CD4-positive, alpha-beta T cell treated with Interleukin-4 for 4 hours (primary cell): Measurements from ENCODE around the gene FAM163B.
"Not testable (repeated sequence)": the region's sequence is repeated elsewhere in the genome, so short reads cannot be mapped to it uniquely, and the experiment has no call there.

Source experiments
- DNase-seq: peaks from one replicate; pipeline ENCODE4 v3.0.0-alpha.2; 2020

The FAM163B gene

DNA sequence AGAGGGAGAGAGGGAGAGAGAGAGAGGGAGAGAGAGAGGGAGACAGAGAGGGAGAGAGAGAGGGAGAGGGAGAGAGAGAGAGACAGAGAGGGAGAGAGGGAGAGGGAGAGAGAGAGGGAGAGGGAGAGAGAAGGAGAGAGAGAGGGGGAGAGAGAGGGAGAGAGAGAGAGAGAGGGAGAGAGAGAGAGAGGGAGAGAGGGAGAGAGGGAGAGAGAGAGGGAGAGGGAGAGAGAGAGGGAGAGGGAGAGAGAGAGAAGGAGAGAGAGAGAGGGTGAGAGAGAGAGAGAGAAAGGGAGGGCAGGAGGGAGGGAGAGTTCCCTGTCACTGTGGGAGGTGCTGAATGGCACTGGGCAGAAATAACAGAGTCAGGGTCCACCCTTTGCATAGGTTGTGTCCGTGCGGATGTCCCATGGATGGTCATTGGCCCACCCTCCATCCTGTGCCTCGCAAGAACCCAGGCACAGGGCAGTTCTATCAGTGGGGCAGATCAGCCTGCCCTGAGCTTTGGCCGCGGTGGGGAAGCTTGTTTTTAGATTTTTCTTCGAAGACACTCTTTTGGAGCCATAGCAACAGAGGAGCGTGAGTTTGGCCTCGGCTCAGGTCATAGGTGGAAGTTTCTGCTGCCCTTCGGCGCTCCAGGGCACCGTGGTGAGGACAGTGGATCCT, 44.6 kb downstream of the FAM163B start:
- DNase-seq = no peak

DNA sequence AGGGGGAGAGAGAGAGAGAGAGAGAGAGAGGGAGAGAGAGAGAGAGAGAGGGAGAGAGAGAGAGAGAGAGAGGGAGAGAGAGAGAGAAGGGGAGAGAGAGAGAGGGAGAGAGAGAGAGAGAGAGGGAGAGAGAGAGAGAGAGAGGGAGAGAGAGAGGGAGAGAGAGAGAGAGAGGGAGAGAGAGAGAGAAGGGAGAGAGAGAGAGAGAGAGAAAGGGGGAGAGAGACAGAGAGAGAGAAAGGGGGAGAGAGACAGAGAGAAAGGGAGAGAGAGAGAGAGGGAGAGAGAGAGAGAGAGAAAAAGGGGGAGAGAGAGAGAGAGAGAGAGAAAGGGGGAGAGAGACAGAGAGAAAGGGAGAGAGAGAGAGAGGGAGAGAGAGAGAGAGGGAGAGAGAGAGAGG, 45.4 kb downstream of the FAM163B start:
- DNase-seq = not testable (repeated sequence)

DNA sequence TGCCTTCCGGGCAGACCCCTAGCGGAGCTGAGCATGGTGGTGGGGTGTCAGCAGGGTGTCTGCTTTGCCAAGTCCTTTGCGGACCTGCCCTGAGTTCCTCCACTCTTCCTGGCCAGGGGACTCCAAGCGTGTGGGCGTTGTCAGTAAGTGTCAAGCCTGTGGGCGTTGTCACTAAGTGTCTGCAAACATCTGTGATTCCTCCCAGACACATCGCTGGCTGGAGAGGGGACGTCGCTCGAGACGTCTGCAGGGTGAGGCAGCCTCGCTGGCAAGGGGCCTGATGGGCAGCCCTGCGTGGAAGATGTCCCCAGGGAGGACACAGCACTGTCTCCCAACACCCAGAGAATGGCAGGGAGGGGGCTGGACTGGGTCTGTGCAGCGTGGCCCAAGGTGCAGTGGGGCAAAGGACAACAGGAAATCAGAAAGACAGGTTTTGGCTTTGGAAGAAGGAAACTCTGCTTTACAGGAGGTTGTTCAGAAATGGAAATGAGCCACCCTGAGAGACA, 45.8 kb downstream of the FAM163B start:
- no peak for DNase-seq

DNA sequence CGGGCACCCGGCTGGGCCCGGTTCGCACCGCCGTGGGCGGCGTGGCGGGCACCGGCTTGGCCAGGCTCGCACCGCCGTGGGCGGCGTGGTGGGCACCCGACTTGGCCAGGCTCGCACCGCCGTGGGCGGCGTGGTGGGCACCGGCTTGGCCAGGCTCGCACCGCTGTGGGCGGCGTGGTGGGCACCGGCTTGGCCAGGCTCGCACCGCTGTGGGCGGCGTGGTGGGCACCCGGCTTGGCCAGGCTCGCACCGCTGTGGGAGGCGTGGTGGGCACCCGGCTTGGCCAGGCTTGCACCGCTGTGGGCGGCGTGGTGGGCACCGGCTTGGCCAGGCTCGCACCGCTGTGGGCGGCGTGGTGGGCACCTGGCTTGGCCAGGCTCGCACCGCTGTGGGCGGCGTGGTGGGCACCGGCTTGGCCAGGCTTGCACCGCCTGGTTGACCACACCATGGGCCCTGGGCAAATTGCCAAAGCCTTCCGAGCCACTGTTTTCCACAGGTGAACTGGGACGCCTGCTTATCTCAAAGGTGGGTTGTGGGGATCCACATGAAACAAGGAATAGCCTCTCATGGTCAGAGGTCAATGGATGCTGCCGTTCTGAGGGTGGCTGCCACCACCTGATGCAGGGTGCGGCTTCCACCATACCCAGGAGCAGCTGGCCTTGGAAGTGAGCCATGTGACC, 46.4 kb downstream of the FAM163B start:
- no peak for DNase-seq

DNA sequence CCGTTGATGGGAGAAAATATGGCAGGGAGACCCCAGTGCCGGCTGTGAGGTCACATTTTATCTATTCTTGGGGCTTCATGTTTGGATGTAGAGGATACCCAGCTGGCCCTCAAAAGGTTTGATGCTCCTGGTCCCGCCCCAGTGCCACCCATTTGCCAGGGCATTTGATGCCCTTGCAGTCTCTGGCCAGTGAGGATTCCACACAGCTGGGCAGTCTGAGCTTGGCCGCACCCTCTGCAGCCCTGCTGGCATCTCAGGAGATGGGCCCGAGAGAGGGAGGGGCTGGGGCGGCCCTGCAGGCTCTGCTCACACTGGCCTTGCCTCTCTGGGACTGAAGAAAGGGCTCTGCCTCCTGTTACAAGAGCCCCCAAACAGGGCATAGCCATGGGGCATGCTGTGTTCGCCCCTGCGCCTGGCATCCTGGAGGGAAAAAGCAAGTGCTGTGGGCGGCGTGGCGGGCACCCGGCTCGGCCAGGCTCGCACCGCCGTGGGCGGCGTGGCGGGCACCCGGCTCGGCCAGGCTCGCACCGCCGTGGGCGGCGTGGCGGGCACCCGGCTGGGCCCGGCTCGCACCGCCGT, 47.1 kb downstream of the FAM163B start:
- DNase-seq = no peak

DNA sequence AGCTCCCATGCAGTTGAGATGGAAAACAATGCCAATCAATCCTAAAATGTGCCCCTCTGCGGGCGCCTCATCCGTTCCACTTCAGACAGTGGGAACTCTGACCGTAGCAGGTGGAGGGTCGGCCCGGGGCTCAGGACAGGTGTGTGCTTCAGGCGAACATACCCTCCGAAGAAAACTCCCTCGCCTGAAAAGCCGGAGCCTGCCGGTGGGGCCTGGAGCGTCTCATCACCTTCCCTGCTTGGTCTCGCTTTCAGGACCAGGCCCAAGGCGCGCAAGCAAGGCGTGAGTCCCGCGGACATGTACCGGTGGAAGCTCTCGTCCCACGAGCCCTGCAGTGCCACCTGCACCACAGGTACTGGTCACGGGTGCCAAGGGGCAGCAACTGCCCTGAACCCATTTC, 48.2 kb downstream of the FAM163B start:
- DNase-seq = no peak

DNA sequence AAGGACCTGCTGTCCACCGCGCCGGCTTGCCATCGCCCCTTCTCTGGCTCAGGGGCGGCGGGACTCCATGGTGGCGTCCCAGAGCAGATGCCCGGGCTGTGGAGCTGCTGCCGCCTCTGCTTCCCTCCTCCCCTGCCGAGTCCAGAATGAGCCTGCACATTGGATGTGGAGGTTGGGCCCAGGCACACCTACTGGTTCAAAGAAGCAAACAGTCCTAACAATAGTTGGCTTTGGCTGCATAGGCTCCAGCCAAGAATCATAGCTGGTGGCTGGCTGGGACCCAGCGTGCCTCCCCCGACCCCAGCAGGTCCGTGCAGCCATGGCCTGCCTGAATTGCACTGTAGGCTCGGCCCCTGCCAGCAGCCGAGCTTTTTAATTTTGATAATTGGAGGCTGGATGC, 48.9 kb downstream of the FAM163B start:
- no peak for DNase-seq

DNA sequence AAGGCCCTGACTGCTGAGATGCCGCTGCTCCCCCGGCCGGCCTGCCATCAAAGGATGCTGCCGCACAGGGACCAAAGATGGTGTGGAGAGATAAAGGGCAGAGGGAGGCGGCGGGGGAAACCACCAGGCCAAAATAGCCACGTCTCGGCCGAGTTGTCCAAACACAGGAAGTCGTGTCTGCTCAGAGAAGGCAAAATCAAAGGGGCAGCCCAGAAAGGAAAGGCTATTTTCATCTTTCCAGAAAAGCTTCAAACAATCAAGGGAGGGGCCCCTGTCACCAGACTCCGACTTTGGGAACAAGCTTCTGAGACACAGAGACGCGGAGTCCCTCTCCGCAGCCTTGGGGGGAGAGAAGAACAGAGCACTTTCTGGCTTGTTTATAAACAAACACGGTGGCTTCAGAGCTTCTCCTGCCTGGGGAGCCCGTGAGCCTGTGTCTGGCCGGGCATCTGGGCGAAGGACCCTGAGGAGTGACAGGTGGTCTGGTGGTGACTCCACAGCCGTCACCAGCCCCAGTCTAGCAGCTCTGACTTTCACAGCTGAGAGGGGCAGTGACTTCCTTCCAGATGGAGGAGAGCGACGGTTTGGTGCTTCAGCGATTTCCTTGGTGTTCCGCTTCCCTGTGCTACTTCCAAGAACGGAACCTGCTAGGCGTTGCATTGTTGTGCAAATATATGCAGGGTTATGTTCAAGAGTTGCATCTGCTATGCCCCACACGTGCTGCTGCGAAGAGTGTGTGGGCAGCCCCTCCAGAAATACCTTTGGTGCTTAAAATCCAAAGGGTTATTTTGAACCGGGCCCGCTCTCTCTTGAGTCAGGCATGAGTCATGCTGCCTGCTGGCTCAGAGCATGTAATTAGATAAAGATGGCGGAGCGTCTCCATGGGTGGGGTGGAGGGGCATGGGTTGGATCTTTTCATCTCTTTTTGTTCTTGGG, 50.7 kb downstream of the FAM163B start:
- no peak for DNase-seq

DNA sequence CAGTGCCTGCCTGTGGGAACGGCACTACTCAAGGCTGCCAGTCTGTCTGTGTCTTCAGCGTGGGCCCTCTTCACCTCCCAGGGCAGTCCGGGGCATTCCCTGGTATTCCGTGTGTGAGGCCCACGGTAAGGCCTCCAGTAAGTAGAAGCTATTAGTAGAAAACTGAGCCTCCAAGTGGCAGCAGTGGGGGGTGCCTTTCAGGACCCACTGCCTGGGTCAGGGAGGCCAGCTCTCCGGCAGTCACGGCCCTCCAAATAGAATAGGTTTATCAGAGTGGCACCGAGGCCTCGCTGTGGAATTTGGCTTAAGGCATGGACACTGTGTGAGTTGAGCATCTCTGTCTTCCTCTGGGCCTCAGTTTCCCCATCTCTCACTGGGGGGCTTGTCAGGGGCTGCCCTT, 51.6 kb downstream of the FAM163B start:
- DNase-seq = no peak

DNA sequence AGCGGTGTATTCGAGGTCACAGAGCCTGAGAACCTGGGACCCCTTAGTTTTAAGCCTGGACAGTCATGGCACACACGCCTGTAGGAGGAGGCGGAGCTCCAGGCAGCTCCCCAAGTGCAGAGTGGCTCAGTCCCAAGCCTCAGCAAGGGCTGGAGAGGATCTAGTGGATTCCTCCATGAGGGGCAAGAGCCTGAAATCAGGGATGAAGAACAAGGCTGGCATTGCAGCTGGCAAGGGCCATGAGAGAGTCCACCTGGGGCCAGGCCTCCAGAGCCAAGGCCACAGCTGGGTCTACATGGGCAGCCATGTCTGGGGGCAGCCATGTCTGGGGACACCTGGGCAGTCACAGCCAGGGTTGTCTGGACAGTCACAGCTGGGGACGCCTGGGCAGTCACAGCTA, 52.8 kb downstream of the FAM163B start:
- DNase-seq = no peak

DNA sequence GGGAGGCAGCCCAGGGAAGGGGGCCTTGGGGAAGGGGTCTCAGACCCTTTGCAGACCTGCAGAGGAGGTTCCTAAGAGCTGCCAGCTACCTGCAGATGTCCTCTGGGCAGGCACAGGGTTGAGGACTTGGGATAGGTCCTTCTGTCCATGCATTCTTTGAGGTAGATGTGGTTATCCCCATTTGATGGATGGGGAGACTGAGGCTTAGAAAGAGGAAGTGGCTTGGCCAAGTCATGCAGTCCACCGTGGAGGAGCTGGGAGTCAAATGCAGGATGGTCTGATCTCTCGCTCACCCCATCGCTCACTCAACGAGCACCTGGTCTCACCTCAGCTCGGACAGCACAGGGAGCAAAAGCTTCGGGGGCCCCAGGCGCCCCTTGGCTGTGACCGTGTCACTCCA, 54.5 kb downstream of the FAM163B start:
- no peak for DNase-seq

DNA sequence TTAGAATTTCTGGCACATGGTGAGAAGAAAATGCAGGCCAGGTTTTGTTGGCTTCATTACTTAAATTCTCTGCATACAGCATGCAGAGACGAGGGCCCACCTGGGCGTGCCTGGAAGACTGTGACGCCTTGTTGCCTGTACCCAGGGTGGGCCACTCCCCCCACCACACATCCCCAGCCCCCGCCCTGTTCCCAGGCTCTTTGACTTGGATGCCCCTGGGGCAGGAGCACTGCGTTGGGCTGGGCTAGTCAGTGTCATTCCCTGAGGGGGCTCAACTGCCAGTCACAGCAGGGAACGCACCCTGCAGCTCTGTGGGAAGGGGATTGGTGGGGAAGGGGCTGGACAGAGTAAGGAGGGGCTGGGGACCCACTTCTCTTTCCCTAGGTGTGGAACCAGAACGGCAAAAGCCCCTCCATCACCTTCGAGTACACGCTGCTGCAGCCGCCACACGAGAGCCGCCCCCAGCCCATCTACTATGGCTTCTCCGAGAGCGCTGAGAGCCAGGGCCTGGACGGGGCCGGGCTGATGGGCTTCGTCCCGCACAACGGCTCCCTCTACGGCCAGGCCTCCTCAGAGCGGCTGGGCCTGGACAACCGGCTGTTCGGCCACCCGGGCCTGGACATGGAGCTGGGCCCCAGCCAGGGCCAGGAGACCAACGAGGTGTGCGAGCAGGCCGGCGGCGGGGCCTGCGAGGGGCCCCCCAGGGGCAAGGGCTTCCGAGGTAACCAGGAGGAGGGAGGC, 55.0 kb downstream of the FAM163B start:
- DNase-seq = no peak

DNA sequence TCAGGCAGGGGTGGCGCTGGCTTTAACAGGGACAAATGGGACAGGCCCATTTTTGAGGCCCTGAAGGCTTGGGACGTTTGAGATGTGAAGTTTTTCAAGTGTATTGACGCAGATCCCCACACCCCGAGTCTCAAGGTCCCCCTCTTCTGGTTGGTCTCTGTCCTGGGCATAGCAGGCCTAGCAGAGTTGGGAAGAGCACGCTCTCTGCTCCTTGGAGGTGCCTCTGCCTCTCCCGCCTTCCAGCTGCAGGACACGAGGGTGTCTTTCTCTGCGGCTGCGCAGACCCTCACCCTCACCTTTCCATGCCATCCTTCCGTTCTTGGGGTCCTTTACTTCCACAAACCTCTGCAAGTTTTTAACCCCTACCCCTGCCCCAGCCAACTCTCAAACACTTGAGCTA, 56.1 kb downstream of the FAM163B start:
- no peak for DNase-seq

DNA sequence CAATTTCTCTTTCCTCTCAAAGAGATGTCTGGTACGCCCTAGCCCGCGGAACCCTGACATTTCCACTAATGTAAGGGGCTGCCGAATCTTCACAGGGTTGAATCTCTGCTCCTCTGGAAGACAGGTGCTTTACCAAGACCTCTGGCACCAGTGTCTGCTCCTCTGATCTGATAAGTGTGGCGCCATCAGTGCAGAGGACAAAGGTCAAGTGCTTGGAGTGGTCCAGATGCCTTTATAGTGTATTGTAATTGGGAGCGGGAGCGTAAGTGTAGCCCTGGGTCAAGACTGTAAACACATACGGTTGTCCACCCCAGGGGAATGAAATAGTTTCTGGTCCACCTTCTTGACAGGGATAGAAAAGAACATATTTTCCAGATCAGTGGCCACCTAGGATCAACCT, 57.0 kb downstream of the FAM163B start:
- DNase-seq = no peak

DNA sequence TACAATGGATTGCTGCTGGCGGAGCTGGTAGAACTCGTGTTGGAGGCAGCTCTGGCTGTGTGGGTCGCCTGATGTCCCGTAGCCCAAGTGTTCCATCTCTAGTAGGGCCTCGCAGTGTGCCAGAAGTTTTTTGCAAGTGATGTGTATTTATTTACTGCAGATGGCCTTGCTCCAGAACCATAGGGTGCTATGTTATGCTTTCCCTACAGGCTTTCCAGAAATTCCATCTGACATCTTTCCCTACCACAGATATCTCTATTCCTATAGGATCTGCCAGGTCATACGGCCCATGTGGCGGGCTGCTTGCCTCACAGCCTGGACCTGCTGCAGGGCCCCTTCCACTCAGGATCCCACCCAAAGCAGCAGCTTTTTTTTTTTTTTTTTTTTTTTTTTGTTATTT, 57.7 kb downstream of the FAM163B start:
- DNase-seq = no peak

DNA sequence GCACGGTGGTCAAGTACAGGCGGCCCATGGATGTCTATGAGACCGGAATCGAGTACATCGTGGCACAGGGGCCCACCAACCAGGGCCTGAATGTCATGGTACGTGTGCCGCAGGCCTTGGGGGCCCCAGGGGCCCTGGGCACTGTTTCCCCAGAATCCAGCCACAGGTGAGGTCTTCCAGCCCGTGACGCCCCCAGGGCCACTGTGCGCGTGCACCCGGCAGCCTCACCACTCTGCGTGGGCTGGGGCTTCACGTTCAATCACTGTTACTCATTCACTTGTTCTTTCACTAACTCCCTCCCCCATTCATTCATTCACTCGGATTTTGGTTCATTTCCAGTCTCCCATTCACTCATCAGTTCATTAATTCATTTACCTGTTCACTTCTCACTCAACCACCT, 62.1 kb downstream of the FAM163B start:
- DNase-seq = no peak

DNA sequence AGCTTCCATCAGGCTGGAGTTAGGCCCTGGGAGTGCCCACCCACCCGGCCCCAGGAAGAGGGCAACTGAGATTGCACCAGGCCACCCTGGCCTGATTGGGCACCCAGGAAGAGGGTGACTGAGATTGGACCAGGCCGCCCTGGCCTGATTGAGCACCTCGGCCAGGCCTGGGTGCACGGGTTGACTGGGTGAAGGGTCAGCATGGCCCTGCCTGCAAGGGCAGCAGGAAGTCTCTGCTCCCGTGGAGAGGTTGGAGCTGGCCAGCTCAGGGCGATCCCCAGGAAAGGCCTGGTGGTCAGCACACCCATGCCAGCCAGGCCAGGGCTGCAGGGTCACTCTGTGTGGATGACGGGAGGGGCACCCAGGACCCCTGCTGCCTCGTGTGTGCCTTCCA, 62.9 kb downstream of the FAM163B start:
- DNase-seq = no peak

DNA sequence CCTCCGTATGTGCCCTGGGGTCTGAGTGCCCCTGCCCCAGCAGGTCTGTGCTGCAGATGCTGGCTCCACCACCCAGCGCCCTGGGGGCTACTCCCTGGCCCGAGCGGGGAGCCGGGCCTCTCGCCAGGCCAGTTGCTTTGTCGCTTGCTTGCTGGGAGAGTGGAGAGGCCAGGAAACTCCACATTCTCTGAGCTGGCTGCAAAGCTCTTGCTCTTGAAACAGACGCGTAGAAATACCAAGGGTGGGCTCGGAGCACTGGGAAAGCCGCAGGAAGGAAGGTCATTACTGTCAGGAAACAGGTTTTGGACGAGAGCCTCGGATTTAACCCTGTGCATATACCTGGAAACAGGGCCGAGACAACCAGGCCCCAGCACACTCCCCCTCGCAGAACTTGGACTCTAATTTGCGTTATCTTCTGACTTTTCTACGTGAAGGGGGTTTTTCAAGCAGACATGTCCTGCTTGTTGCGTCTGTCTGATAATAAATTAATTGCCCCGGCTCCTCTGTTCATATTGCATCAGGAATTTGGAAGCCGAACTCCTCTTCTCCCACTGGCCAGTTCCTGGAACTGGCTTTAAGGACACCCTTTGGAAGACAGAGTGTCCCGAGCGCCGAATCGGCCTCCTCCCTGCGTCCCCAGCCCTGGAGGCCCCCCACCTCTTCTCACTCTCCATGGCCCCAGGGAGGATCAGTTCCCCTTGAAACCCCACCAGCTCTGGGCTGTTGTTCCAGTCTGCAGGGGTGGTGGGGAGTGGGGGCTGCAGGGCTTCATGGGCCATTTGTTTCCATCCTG, 63.5 kb downstream of the FAM163B start:
- no peak for DNase-seq

DNA sequence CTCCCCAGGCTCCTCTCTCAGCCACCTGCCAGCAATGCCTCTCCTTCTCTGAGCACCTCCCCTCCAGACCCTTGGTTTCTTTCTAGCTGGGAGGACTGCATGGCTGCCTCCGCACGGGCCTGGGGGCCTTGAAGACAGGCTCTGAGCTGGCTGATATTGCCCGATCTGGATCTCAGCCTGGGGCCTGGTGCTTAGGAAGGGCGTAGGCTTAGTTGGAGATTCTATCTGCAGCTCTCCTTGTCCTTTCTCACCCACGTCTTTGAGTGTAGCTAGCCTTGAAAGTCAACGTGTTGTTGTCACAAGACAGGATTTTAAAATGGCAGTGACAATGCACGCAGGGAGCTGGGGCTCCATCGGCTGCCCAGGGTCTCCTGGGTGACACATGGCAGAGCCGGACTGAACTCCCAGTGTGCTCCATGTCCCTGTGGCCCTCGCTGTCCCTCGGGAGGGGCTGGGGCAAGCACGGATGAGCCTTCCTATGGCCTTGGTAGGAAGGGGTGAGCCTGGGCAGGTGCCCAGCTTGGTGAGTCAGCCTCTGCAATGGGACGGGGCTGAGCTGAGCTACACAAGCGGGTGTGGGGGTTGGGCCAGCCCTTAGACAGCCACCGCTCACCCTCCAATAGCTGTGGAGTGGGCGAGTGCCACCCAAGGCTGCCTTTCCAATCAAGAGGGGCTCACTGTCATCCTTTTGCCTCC, 65.3 kb downstream of the FAM163B start:
- DNase-seq = no peak

DNA sequence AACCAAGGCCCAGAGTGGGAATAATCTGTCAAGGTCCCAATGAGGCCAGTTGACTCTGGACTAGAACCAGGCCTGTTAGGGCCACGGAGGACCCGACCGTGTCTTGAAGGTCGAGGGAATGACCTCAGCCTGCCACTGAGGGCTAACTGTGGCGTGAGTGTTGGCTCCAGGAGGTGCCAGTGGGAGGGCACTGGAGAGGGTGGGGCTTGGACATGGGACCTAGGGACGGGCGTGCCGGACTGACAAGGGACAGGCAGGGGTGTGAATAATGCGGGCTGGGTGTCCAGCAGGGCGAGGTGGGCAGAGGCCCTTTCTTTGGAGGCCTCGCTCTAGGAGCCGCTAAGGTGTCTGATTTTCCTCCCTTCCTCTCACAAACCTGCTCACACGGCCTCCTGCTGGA, 67.2 kb downstream of the FAM163B start:
- DNase-seq = no peak

DNA sequence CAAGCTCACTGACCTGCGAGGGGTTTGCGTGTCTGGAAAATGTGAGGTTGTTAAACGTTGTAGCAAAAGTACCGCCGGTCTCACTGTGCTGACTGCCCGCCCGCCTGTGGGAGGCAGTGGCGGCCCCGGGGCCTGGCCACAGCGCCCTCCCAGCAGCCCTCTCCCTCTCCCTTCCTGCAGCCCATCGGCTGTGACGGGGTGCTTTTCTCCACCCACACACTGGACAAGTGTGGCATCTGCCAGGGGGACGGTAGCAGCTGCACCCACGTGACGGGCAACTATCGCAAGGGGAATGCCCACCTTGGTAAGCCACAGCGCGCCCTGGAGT, 68.5 kb downstream of the FAM163B start:
- DNase-seq = no peak
